ENCODE data around the gene TGFB1I1. TPM values are rescaled to one million over a fixed set of nuclear protein-coding genes. Genes with fewer than 3 reads are reported as not detected.

Gene TGFB1I1
- total and polyA plus RNA-seq, 2 of the 13 experiments (the other 11 are each of a cell fraction or from before 2014, with no cell fraction given), result 0.80 to 2.9 TPM

DNA sequence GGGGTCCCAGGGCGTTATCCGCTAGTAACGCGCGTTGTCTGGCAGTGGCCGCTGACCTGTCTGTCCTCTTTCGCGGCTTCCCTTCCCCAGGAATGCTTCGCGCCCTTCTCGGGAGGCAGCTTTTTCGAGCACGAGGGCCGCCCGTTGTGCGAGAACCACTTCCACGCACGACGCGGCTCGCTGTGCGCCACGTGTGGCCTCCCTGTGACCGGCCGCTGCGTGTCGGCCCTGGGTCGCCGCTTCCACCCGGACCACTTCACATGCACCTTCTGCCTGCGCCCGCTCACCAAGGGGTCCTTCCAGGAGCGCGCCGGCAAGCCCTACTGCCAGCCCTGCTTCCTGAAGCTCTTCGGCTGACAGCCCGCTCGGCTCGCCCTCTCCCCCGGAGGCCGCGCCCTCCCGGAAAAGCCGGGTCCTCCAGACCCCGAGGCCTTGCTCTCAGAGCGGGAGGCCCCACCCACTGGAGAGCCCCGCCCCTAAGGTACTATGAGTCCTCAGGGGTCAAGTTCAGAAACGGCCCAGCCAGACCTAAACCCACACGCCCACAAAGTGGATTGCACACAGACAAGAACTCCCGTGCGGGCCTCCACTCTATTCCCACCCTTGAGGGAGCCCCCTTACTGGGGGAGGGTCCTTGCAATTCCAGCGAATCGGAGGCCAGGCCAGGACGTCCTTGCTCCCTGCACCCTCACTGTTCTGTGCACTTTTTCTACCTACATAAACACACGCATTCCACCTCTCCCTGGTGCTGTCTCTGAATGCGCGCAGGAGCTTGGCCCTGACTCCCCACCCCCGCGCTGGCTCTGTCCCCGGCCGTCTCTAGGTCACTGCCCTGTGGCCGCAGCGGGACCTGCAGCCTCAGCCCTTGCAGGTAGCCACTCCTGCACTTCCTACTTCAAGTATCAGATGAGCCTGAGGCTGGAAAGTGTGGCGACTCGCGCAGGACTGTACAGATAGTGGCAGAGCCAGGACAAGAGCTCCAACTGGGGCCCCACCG, 5.6 kb downstream of the TGFB1I1 start (continued):
- TF ChIP-seq CBX2 (IDR thresholded peaks at IDR 0.05; ENCODE audit: low read depth, low read length), result no peak
- no peak; the same call in none of the 2 replicates for TF ChIP-seq CBX2 (CRISPR knock-in tag; IDR thresholded peaks at IDR 0.05; ENCODE audit: low read depth)
- TF ChIP-seq ZBTB3 (CRISPR knock-in tag; IDR thresholded peaks at IDR 0.05; ENCODE audit: borderline replicate concordance, low read depth), result 0 out of 2 replicates have a peak, but pooled peaks have one; percentile 61
- TF ChIP-seq, protein P1, sequence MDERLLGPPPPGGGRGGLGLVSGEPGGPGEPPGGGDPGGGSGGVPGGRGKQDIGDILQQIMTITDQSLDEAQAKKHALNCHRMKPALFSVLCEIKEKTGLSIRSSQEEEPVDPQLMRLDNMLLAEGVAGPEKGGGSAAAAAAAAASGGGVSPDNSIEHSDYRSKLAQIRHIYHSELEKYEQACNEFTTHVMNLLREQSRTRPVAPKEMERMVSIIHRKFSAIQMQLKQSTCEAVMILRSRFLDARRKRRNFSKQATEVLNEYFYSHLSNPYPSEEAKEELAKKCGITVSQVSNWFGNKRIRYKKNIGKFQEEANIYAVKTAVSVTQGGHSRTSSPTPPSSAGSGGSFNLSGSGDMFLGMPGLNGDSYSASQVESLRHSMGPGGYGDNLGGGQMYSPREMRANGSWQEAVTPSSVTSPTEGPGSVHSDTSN (CRISPR knock-in tag; IDR thresholded peaks at IDR 0.05), result no peak
- TF ChIP-seq, protein P2, sequence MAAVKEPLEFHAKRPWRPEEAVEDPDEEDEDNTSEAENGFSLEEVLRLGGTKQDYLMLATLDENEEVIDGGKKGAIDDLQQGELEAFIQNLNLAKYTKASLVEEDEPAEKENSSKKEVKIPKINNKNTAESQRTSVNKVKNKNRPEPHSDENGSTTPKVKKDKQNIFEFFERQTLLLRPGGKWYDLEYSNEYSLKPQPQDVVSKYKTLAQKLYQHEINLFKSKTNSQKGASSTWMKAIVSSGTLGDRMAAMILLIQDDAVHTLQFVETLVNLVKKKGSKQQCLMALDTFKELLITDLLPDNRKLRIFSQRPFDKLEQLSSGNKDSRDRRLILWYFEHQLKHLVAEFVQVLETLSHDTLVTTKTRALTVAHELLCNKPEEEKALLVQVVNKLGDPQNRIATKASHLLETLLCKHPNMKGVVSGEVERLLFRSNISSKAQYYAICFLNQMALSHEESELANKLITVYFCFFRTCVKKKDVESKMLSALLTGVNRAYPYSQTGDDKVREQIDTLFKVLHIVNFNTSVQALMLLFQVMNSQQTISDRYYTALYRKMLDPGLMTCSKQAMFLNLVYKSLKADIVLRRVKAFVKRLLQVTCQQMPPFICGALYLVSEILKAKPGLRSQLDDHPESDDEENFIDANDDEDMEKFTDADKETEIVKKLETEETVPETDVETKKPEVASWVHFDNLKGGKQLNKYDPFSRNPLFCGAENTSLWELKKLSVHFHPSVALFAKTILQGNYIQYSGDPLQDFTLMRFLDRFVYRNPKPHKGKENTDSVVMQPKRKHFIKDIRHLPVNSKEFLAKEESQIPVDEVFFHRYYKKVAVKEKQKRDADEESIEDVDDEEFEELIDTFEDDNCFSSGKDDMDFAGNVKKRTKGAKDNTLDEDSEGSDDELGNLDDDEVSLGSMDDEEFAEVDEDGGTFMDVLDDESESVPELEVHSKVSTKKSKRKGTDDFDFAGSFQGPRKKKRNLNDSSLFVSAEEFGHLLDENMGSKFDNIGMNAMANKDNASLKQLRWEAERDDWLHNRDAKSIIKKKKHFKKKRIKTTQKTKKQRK (IDR thresholded peaks at IDR 0.05; ENCODE audit: low read length), result no peak
- TF ChIP-seq SATB2 (CRISPR knock-in tag; IDR thresholded peaks at IDR 0.05), result no peak
- TF ChIP-seq, protein P3, sequence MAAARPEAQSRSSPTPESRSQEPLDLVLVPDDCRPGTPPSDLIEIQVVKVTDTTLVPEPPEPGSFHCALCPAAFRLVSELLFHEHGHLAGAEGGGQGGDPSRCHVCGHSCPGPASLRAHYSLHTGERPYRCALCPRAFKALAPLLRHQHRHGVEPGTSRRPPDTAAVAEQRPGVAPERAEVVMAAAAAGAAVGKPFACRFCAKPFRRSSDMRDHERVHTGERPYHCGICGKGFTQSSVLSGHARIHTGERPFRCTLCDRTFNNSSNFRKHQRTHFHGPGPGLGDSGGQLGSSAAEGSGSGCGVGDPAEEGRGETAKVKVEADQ (CRISPR knock-in tag; IDR thresholded peaks at IDR 0.05; ENCODE audit: borderline replicate concordance), result 0 out of 2 replicates have a peak, but pooled peaks have one; percentile 26
- no peak for TF ChIP-seq ZNF790 (CRISPR knock-in tag; IDR thresholded peaks at IDR 0.05; ENCODE audit: borderline replicate concordance)
- TF ChIP-seq SRY (CRISPR knock-in tag; IDR thresholded peaks at IDR 0.05), result peak; percentile 40
- TF ChIP-seq, protein P4, sequence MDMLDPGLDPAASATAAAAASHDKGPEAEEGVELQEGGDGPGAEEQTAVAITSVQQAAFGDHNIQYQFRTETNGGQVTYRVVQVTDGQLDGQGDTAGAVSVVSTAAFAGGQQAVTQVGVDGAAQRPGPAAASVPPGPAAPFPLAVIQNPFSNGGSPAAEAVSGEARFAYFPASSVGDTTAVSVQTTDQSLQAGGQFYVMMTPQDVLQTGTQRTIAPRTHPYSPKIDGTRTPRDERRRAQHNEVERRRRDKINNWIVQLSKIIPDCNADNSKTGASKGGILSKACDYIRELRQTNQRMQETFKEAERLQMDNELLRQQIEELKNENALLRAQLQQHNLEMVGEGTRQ (IDR thresholded peaks at IDR 0.05; ENCODE audit: low read depth, low read length), result no peak
- TF ChIP-seq, protein P4 (CRISPR knock-in tag; IDR thresholded peaks at IDR 0.05; ENCODE audit: borderline replicate concordance), result no peak
- TF ChIP-seq, protein P5, sequence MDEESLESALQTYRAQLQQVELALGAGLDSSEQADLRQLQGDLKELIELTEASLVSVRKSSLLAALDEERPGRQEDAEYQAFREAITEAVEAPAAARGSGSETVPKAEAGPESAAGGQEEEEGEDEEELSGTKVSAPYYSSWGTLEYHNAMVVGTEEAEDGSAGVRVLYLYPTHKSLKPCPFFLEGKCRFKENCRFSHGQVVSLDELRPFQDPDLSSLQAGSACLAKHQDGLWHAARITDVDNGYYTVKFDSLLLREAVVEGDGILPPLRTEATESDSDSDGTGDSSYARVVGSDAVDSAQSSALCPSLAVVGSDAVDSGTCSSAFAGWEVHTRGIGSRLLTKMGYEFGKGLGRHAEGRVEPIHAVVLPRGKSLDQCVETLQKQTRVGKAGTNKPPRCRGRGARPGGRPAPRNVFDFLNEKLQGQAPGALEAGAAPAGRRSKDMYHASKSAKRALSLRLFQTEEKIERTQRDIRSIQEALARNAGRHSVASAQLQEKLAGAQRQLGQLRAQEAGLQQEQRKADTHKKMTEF (CRISPR knock-in tag; IDR thresholded peaks at IDR 0.05), result peak; percentile 75
- no peak; the same call in none of the 2 replicates for TF ChIP-seq HDAC2 (CRISPR knock-in tag; IDR thresholded peaks at IDR 0.05)
- TF ChIP-seq ZNF121 (CRISPR knock-in tag; IDR thresholded peaks at IDR 0.05), result peak; percentile 73
- TF ChIP-seq, protein P6, sequence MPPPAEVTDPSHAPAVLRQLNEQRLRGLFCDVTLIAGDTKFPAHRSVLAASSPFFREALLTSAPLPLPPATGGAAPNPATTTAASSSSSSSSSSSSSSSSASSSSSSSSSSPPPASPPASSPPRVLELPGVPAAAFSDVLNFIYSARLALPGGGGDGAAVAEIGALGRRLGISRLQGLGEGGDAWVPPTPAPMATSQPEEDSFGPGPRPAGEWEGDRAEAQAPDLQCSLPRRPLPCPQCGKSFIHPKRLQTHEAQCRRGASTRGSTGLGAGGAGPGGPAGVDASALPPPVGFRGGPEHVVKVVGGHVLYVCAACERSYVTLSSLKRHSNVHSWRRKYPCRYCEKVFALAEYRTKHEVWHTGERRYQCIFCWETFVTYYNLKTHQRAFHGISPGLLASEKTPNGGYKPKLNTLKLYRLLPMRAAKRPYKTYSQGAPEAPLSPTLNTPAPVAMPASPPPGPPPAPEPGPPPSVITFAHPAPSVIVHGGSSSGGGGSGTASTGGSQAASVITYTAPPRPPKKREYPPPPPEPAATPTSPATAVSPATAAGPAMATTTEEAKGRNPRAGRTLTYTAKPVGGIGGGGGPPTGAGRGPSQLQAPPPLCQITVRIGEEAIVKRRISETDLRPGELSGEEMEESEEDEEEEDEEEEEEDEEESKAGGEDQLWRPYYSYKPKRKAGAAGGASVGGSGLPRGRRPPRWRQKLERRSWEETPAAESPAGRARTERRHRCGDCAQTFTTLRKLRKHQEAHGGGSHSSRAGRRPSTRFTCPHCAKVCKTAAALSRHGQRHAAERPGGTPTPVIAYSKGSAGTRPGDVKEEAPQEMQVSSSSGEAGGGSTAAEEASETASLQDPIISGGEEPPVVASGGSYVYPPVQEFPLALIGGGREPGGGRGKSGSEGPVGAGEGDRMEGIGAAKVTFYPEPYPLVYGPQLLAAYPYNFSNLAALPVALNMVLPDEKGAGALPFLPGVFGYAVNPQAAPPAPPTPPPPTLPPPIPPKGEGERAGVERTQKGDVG (CRISPR knock-in tag; IDR thresholded peaks at IDR 0.05; ENCODE audit: borderline replicate concordance), result peak; percentile 90
